NOMO-1 (cell line): ENCODE measurements around the gene AKT1.
A peak's percentile ranks its signal among the peaks of the same experiment; 100 is the strongest.

Source experiments
- DNase-seq, 2 experiments: peaks; one replicate each; lab custom pipeline; 2025; ENCODE audit not compliant: unreplicated experiment in 2 of 2; lab: John Stamatoyannopoulos, UW

AKT1 gene

DNA sequence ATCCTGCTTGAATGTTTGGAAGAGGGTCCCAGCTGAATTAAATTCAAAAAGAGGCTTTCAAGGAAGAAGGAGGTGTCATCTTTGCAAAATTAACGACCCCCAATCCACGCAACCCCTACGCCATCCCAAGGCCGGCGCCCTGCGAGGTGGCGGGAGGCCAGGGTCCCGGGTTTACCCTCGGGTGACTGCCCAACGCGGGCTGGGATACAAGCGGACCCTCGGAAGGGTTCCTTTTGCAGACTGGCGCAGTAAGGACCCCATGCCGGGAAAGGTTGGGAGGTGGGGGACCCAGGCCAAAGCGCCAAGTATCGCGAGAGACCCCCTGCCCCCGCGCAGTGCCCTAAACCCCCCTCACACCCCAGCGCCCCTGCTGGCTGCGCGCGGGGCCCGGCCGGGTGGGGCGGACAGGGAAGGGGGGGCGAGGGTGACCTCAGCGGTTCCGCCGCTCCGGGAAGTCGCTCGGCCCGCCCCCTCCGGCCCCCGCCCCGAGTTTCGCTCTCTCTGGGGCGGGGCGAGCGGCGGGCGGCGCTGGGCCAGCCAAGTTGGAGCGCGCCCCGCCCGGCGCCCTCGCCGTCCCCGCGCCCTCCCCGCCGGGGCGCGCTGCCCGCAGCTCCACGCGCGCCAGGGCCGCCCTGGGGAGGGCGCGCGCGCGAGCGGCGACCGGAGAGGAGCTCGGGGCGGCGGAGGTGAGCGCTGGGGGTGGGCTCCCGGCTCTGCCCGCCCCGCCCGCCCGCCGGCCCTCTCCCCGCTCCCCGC lies 4.6 kb upstream of the AKT1 start:
- peak; percentile 66 to 85 for DNase-seq

DNA sequence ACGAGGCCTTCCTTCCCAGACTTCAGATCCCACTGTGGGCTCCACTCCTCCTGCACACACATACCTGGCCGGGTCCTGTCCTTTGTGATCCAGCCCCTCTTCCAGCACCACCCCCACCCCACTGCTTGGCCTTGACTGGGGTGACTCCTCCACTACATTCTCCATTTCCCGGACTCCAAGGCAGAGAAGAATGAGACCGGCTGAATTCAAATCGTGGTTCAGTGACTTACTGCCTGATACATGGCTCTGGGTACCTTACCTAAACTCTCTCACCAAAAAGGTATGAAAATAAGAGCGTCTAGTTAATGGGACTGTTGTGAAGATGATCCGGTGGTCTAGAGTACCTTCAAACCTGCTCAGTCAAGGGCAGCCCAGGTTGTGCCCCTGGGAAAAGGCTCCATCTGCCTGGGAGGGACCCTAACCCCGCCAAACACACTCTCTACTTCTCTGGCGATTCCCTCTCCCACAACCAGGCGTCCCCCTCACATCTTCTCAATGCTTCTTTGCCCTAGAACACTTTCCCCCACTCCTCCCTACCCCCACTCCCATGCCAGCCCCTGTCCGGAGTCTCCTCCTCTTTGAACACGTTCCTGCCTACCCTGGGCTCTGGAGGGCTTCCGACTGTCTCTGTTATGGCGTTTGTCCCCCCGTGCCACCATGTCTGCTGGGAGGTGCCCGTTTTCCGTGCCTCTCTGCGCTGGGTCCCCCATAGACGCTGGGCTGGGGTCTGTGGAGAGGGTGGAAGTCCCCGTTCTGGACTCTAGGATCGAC lies 3.9 kb upstream of the AKT1 start:
- DNase-seq = no peak

DNA sequence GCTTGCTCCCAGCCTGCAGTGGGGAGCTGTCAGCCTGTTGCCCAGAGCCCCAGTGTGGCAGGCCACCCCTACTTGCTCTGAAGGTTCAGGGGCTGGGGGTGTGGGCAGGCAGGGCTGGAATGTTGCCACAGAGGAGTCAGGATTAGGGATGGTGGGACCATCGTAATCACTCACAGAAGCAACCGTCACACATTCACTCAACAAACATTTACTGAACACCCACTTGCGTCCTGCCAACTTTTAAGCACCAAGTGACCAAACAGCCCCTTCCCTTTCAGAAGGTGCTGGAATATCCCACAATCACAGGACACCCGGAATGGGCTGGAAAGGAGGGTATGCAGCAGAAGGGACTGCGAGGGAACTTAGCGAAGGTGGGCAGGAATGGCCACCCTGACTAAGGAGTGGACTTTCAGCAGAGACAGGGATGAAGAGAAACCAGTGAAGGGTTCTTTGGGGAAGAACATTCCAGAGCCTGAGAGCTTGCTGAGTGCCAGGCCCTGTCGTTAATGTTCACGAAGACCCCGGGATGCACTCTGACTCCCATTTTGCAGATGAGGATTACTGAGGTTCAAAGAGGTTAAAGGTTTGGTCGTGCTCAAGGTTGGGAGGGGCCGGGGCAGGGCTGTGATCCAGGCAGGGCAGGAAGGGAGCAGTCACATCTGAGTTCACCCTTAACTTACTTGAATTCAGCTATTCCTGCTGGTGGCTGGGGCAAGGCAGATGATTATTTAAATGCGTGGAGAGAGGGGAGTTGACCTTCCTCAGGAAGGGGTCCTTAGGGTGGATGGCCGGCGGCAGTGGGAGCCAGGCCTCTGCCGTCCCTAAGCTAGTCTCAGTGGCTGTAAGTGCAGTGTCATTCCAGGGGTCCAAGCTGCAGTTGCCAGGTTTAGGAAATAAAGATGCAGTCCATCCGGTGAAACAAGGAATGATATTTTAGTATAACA lies 3.0 kb upstream of the AKT1 start:
- no peak for DNase-seq

GRCh38 chr14:104797115-104798044 lies 1.8 kb upstream of the AKT1 start:
- DNase-seq = no peak

DNA sequence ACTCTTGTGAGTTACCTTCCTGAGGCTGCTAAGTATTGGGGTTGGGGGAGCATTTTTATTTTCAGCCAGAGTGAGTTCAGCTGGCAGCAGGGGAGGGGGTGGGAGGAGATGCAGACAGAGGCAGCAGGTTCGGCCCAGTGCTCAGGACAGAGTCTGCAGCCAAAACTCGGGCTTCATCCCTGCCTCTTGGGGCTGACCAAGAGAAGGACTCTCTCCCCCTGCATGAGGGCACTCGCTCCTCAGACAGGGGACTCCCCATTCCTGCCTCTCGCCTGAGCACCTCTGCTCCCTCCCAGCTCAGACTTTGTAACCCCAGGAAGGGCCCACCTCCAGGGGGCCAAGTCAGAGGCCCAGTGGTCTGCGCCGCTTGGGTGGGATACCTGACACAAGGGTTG lies 1.1 kb upstream of the AKT1 start:
- DNase-seq = no peak

DNA sequence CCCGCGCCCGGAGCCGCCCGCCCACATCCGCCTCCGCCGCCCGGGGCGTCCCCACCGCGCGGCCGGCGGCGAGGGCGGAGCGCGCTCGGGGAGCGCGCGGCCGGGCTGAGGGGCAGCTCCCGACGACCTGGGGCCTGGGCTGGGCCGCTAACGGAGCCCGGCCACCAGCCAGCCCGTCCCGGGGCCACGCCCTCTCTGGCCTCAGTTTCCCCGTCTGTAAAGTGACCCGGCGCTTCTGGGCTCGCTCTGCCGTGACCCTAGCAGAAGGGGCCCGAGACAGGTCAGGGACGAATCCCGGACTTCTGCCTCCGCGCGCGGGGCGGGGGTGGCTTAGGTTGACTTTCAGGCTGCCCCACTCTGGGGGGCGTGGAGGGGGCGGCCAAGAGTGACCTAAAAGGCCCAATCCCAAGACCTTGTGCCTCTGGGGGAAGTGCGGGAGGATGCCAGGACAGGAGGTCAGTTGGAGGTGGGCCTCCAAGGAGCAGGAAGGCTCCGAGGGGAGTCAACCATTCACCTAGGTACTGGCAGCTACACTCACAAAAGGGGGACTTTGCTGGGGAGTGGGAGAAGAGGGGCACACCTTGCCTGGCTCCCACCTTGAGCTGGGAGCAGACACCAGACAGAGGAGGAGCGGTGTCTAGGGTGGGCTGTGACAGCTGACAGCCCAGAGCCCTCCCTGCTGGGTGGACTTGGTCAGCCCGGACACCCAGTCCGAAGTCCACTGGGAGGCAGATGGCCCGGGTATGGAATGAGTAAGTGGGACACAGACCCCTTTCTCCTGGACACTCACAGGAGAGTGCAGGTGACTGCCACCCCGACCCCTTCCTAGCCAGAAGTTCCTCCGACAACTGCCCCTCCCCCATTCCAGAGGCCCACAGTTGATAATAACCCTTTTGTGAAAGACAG lies 486 bp upstream of the AKT1 start:
- DNase-seq = peak in 1 of 2 experiments; percentile 32

DNA sequence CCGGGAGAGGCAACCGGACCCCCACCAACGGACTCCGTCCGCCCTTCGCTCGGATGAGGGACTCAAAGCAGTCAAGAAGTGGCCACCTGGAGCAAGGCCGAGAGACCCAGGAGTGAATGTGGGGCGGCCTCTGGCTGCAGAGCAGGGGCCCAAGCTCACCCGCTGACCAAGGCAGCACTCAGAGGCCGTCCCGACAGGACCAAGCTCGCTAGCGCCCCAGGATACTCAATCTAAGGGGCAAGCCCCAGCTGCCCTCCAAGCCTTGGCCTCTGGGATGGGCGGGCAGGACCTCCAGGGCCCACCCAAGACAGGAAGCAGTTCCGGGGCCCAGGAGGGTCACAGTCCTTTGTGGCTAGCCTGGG lies 936 bp downstream of the AKT1 start:
- DNase-seq = no peak

GRCh38 chr14:104794099-104794498 lies 1.4 kb downstream of the AKT1 start:
- peak in 1 of 2 experiments; percentile 18 for DNase-seq

- no peak for DNase-seq
Measured at GRCh38 chr14:104793703-104793959, 1.9 kb downstream of the AKT1 start.

- DNase-seq = no peak
Measured at GRCh38 chr14:104792945-104793702, 2.4 kb downstream of the AKT1 start.

DNA sequence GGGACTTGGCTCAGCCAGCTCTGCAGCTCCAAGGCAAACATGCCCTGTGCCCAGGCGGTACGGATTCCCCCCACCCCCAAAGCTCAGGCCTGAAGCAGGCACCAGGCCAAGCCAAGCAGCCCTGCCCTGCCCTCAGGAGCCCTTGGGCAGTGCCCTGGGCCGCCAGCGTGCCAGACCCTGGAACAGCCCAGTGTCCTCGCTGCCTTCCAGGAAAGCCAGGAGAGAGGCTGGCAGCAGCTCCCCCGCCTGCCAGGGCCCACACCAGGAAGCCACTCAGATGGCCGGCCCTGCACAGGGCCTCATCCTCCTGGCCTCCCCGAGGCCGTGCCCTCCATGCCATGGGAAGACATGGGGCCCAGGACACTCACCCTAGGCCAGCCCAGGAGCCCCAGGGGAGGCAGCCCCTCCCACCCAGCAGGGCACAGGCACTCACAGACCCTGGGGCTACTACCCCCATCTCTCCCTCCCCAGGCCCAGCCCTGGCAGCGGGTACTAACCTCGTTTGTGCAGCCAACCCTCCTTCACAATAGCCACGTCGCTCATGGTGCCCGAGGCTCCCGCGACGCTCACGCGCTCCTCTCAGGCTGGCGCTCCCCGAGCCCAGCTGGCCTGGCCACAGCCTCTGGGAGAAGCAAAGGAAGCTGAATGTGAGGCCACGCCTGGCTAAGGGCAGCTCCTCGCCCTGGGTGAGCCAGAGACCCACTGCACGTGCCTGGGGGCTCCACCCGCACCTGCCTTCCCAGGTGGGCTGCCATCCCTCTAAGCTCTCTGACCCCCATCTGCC lies 3.3 kb downstream of the AKT1 start:
- DNase-seq = no peak

DNA sequence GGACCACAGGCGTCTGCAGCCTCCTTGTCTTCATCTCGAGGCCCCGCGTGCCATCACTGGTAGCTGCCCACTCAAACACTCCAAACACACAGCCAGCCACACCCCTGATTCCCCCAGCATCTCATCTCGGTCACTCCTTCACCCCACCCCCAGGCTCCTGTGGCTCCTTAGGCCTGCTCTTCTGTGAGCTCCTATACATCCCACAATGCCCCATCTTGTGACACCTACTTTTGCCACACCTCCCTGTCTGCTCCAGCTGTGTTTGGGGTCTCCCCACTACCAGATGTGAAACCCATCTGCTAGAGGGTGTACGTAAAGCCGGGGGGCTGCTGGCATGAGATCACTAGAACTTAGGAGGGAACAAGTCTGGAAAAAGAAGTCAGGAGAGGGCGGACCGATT lies 4.1 kb downstream of the AKT1 start:
- no peak for DNase-seq

DNA sequence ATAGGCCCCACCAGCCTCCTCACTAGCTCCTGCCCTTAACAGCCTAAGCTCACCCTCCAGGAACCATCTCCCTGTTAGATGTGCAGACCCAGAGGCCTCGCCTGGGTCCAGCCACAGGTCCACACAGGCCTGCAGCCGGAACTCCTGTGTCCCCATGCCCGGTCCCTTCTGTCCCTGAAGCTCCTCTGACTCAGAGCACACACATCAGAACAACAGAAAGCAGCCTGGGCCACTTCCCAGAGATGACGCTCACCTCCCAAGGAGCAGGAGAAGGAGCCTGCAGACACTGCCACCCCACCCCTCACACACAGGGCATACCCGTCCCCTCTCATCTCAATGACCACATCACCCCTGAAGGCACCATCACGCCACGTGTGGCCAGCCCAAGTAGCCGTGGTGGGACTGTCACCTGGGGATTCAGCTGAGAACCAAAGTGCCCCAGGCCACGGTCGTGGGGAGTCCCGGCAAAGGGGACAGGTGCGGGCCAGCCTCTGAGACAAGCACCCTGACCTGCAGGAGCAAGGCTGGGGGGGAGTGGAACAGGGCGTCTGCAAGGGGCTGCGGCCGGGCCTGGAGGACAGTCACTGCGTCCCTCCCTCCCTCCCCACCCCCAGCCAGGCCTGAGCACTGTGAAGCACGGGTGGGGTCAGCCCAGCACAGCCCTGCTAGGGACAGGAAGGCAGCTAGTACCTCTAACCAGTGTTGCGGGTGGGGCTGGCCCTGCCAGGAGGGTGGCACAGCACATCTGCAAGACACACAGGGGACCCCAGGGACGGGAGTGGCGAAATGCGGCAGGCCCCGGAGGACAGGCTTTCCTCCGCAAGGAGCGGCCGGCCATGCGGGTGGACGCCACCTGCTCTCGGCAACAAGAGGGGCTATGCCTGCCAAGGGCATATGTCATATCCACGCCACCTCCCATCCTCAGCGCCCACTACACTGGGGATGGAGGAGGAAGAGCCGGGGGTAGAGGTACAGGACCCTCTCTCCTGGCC lies 5.5 kb downstream of the AKT1 start:
- DNase-seq = no peak

DNA sequence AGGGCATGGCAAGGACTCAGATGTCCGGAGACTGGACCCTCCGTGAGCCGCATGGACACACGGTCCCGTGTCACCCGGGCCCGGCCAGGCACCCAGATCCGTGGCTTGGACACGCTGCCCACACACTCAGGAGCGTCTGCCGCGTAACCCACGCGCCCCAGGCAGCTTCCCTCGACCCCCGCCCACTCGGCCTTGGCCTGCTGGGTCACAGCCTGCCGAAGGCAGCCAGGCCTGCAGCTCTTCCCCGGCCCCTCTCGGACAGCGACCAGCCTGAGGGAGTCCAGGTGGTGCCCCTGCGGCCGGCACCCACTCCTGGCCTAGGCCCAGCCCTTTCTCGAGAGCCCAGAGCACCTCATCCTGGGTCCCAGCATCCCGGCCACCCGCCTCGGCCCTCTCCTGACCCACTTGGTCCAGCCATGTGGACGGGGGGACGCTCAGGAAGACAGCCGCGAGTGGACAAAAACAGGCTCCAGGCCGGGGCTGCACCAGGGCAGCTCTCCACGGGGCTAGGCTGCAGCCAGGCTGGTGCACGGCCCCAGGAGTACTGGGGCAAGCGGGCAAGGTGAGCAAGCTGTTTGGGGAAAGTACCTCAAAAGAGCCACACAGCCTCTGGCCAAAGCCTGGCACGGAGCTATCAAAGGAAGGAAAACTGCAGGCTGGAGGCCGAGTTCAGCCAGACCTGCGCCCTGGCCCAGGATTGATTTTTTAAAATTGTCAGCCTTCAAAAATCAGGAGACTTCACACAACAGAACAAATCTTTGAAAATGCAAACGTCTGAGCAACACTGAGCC lies 6.5 kb downstream of the AKT1 start:
- no peak for DNase-seq

GRCh38 chr14:104788161-104788818 lies 7.3 kb downstream of the AKT1 start:
- DNase-seq = no peak
